SKM-1 (cell line): Measurements from ENCODE around the gene STK4.
A peak's percentile ranks its signal among the peaks of the same experiment; 100 is the strongest.

Source experiments
- DNase-seq: peaks from one replicate; lab custom pipeline; 2025; ENCODE audit not compliant: unreplicated experiment; lab: John Stamatoyannopoulos, UW

The STK4 gene

GRCh38 chr20:45080867-45081624 is 114.7 kb downstream of the STK4 start:
- DNase-seq = no peak

GRCh38 chr20:45082468-45082867 is 116.2 kb downstream of the STK4 start:
- no peak for DNase-seq

GRCh38 chr20:45083127-45083526 is 116.8 kb downstream of the STK4 start:
- no peak for DNase-seq

GRCh38 chr20:45085289-45085688 is 119.0 kb downstream of the STK4 start:
- DNase-seq = no peak

GRCh38 chr20:45085867-45086266 is 119.6 kb downstream of the STK4 start:
- DNase-seq = no peak

GRCh38 chr20:45087097-45087790 is 120.9 kb downstream of the STK4 start:
- peak; percentile 14 for DNase-seq

- DNase-seq = no peak
Measured at GRCh38 chr20:45087814-45088213, 121.5 kb downstream of the STK4 start.

- DNase-seq = no peak
Measured at GRCh38 chr20:45088247-45088646, 121.9 kb downstream of the STK4 start.

GRCh38 chr20:45090481-45090880 is 124.2 kb downstream of the STK4 start:
- no peak for DNase-seq

- DNase-seq = no peak
Measured at GRCh38 chr20:45091366-45091765, 125.1 kb downstream of the STK4 start.

- no peak for DNase-seq
Measured at GRCh38 chr20:45092898-45093297, 126.6 kb downstream of the STK4 start.

GRCh38 chr20:45094201-45094600 is 127.9 kb downstream of the STK4 start:
- no peak for DNase-seq

GRCh38 chr20:45094864-45095574 is 128.7 kb downstream of the STK4 start:
- no peak for DNase-seq

- peak; percentile 38 for DNase-seq
Measured at GRCh38 chr20:45095805-45096238, 129.5 kb downstream of the STK4 start.

- DNase-seq = no peak
Measured at GRCh38 chr20:45096781-45097180, 130.5 kb downstream of the STK4 start.

GRCh38 chr20:45097485-45098102 is 131.3 kb downstream of the STK4 start:
- peak; percentile 63 for DNase-seq

GRCh38 chr20:45098103-45098773 is 131.9 kb downstream of the STK4 start:
- DNase-seq = no peak

GRCh38 chr20:45100563-45101245 is 134.4 kb downstream of the STK4 start, which contains the start of gene KCNS1:
Gene KCNS1, minus strand, starts transcription at chr20:45101127. Its CDS starts 1,891 bp downstream, at chr20:45099236.
- no peak for DNase-seq

- no peak for DNase-seq
Measured at GRCh38 chr20:45101333-45101850, 135.1 kb downstream of the STK4 start.

GRCh38 chr20:45103072-45103471 is 136.8 kb downstream of the STK4 start:
- DNase-seq = no peak
